ENCODE results near the gene AFAP1. TPM values are rescaled to one million over a fixed set of nuclear protein-coding genes. Genes with fewer than 3 reads are reported as not detected.

The AFAP1 gene
- total and polyA plus RNA-seq, 12 donors = 2.9 to 8.9 (median 5.8) TPM

DNA sequence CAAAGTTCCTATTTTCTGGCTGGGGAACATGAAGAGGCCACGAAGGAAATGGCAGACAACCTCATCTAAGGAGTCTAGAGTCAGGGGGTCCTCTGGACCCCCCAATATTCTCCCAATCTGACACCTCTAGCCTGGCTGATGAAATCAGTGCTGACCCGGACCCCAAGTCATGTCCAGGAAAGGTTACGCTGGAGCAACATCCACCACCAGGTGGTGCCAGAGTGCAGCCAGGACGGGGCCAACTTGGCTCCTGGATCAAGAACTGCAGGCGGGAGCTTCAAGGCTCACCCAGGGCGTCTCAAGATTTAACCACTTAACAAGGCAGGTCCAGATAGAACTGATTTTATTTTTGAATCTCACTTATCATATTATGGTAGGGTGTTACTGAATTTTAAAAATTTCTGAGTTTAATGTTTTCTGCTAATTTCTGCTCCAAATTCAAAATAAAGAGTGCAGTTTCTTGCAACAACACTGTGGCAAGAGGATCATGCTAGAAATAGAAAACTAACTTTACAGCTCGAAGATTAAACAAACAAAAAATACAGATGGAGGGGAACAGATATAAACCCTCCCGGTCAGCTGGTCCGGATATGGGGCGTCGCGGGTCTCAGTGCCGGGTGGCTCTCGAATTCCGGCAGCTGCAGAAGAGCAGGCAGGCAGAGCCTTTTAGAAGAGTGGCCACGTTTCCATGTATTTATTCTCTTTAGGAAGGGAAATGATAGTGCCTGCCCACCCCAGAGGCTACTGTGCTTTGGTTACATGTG is 135.5 kb downstream of the AFAP1 start:
- no peaks in the 10 kb centered on the region for H3K9me3 ChIP-seq
- TF ChIP-seq, protein P1, sequence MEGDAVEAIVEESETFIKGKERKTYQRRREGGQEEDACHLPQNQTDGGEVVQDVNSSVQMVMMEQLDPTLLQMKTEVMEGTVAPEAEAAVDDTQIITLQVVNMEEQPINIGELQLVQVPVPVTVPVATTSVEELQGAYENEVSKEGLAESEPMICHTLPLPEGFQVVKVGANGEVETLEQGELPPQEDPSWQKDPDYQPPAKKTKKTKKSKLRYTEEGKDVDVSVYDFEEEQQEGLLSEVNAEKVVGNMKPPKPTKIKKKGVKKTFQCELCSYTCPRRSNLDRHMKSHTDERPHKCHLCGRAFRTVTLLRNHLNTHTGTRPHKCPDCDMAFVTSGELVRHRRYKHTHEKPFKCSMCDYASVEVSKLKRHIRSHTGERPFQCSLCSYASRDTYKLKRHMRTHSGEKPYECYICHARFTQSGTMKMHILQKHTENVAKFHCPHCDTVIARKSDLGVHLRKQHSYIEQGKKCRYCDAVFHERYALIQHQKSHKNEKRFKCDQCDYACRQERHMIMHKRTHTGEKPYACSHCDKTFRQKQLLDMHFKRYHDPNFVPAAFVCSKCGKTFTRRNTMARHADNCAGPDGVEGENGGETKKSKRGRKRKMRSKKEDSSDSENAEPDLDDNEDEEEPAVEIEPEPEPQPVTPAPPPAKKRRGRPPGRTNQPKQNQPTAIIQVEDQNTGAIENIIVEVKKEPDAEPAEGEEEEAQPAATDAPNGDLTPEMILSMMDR (IDR thresholded peaks at IDR 0.05) = peak; percentile 85 to 97 (median 93)
- H3K27ac ChIP-seq = peak overlapping the region in 6 of 10 donors; percentile 78 to 91 (median 88)
- H3K36me3 ChIP-seq = peaks cover 0 to 28% (median 7%) of the 10 kb centered on the region in 9 donors
- H3K4me3 ChIP-seq = no peak overlapping the region
- 44 to 46% methylated on average over 16 of the region's 16 CpGs for WGBS, 2 donors
- H3K27me3 ChIP-seq = no peaks in the 10 kb centered on the region
- ATAC-seq (peak in 7 of 8 donors; percentile 16 to 46 (median 34)), DNase-seq (peak; percentile 84 to 87)
- intact Hi-C loops (cut with DNase I) = loop anchor here (1.0 to 10.0 kb wide), 14 partner anchors 33 to 612 kb away; partner anchors contain the start of genes AFAP1 (in 3 of the 10) and SORCS2 (in 1 of the 10)
- peaks cover 16 to 55% (median 50%) of the 10 kb centered on the region in 9 donors for H3K4me1 ChIP-seq

DNA sequence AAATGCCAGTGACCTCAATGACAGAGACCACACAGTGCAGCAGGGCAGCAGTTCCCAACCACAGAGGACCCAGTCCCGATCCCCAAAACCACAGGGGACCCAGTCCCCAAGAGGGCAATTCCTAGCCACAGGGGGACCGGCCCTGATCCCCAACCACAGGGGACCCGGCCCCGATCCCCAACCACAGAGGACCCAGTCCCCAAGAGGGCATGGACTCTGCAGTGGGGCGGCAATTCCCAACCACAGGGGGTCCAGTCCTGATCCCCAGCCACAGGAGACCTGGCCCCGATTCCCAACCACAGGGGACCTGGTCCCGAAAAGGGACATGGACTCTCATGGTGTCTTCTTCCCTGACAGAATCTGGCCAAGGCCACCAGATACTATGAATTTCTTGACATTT is 136.3 kb downstream of the AFAP1 start:
- H3K27ac ChIP-seq = peak overlapping the region in 2 of 10 donors; percentile 4 to 37
- no peaks in the 10 kb centered on the region for H3K27me3 ChIP-seq
- peaks cover 0 to 29% (median 11%) of the 10 kb centered on the region in 9 donors for H3K36me3 ChIP-seq
- WGBS, 2 donors = 93 to 96% methylated on average over 7 of the region's 7 CpGs
- intact Hi-C loops (cut with DNase I) = loop anchor here in 9 of 10 donors (2.0 to 10.0 kb wide), 10 partner anchors 33 to 611 kb away; partner anchors contain the start of genes AFAP1 (in 2 of the 9) and SORCS2 (in 1 of the 9)
- H3K4me3 ChIP-seq = no peak overlapping the region
- TF ChIP-seq, protein P1 (IDR thresholded peaks at IDR 0.05) = no peak
- H3K9me3 ChIP-seq = no peaks in the 10 kb centered on the region
- peaks cover 16 to 48% (median 43%) of the 10 kb centered on the region in 9 donors for H3K4me1 ChIP-seq
- DNase-seq (no peak), ATAC-seq (no peak)

- 33 to 34% methylated on average over 6 of the region's 6 CpGs for WGBS, 2 donors
- Histone ChIP-seq H3K36me3 (peaks cover 0 to 37% (median 11%) of the 10 kb centered on the region in 9 donors), H3K4me3 (no peak overlapping the region), H3K9me3 (no peaks in the 10 kb centered on the region), H3K27ac (no peak overlapping the region), H3K4me1 (peaks cover 9 to 36% (median 32%) of the 10 kb centered on the region in 9 donors), H3K27me3 (no peaks in the 10 kb centered on the region)
- intact Hi-C loops (cut with DNase I) = loop anchor here in 9 of 10 donors (1.0 to 10.0 kb wide), 11 partner anchors 31 to 610 kb away; partner anchors contain the start of genes AFAP1 (in 2 of the 9) and SORCS2 (in 1 of the 9)
- TF ChIP-seq, protein P1 (IDR thresholded peaks at IDR 0.05) = peak; percentile 90 to 96 (median 94)
- ATAC-seq (peak; percentile 40 to 66 (median 56)), DNase-seq (peak; percentile 76 to 87)
Observed at GRCh38 chr4:7802093-7802726, 137.5 kb downstream of the AFAP1 start.

DNA sequence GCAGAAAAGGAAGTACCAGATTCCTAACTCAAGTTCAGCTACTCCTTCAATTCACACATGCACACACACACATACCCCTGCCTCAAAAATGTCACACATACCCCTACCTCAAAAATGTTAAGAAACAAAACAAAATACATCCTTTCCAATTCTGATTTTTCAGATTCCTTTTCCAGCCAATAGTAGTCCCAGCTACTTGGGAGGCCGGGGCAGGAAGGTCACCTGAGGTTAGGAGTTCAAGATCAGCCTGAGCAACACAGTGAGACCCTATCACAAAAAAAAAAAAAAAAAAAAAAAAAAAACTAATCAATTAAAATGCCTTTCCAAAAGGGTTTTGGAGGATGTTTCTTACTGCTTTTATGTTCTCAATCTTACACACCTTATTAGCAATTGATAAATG is 138.0 kb downstream of the AFAP1 start:
- 35 to 37% methylated on average over 1 of the region's 1 CpG for WGBS, 2 donors

More for the DNA sequence above, 138.0 kb downstream of the AFAP1 start:
- ATAC-seq = no peak
- Histone ChIP-seq H3K4me1 (peaks cover 8 to 31% (median 26%) of the 10 kb centered on the region in 9 donors), H3K9me3 (no peaks in the 10 kb centered on the region), H3K27me3 (no peaks in the 10 kb centered on the region), H3K27ac (no peak overlapping the region), H3K36me3 (peaks cover 0 to 43% (median 11%) of the 10 kb centered on the region in 9 donors), H3K4me3 (no peak overlapping the region)
- TF ChIP-seq, protein P1 (IDR thresholded peaks at IDR 0.05) = no peak
- DNase-seq = no peak
- intact Hi-C loops (cut with DNase I) = loop anchor here (1.0 to 10.0 kb wide), 12 partner anchors 31 to 609 kb away; partner anchors contain the start of genes AFAP1 (in 2 of the 10) and SORCS2 (in 1 of the 10)
